ENCODE results near the gene ASB6.

- TF ChIP-seq CTCF (conservative IDR thresholded peaks at IDR 0.05; ENCODE audit: low read depth in 2 of 2) (no peak), ZNF331 (CRISPR knock-in tag; IDR thresholded peaks at IDR 0.05; ENCODE audit: low read depth) (no peak), ETS1 (IDR thresholded peaks at IDR 0.05) (no peak)
Observed at GRCh38 chr9:129685933-129686259, 43.9 kb upstream of the ASB6 start.
